Vagina (tissue), 2 donors: Measurements from ENCODE around the gene PRELID1. TPM values are rescaled to one million over a fixed set of nuclear protein-coding genes. Genes with fewer than 3 reads are reported as not detected.

Experiments used
- DNase-seq, 2 donors: peaks; one replicate each; pipeline ENCODE4 v3.0.0-alpha.2; 2017; ENCODE audit errors: extremely low spot score in 2 of 2
- H3K27ac ChIP-seq: fragments of 200-600 bp; sonication (generic); one replicate; pipeline ENCODE4 v1.5.1; 2019
- H3K27me3 ChIP-seq: fragments of 200-600 bp; sonication (generic); one replicate; pipeline ENCODE4 v1.5.1; 2019
- H3K36me3 ChIP-seq, 2 donors: fragments of 200-600 bp; sonication (generic); one replicate each; pipeline ENCODE4 v1.5.1; 2017 to 2019
- H3K4me1 ChIP-seq: fragments of 200-600 bp; sonication (generic); one replicate; pipeline ENCODE4 v1.5.1; 2019
- H3K4me3 ChIP-seq, 2 donors: fragments of 200-600 bp; sonication (generic); 1 replicate in 1 of 2; 2 replicates in 1 of 2; pipeline ENCODE4 v1.5.1; 2016 to 2019
- H3K9me3 ChIP-seq: fragments of 200-600 bp; sonication (generic); one replicate; pipeline ENCODE4 v1.5.1; 2019
- POLR2A ChIP-seq, 2 donors: fragments of 450-650 bp; IDR thresholded peaks; one replicate each; pipeline ENCODE4 v1.6.1; 2017; ENCODE audit warnings: antibody characterized with exemption in 2 of 2, mild to moderate bottlenecking in 2 of 2, moderate library complexity in 2 of 2
- POLR2AphosphoS5 ChIP-seq, 2 donors: sonication (generic); formaldehyde crosslinking; IDR thresholded peaks; one replicate each; pipeline ENCODE4 v1.9.0; 2017; ENCODE audit warnings: antibody characterized with exemption in 2 of 2, mild to moderate bottlenecking in 2 of 2, low read depth in 1 of 2; ENCODE audit not compliant: insufficient read depth in 1 of 2
- intact Hi-C: fragments of 100-400 bp; cut with DNase I; formaldehyde crosslinking; loops from one replicate; pipeline ENCODE4 v1.15.1; 2023
- total RNA-seq: library from RNA; depleted of rRNA; stranded (reverse); fragments of >200 nt; gene quantifications from one replicate; pipeline ENCODE4 v1.2.3, GENCODE V29; 2016
- TF ChIP-seq, protein P1 (sequence below), 3 experiments: fragments of 450-650 bp in 2 of 3; fragments of 200-600 bp in 1 of 3; sonication (generic) in 1 of 3; IDR thresholded peaks; one replicate each; pipeline ENCODE4 v1.5.1; 2017 to 2019; ENCODE audit warnings: antibody characterized with exemption in 3 of 3, mild to moderate bottlenecking in 2 of 3, moderate library complexity in 2 of 3

Gene PRELID1
- total RNA-seq, 1 donor from 2014 or later: 93.3 TPM

GRCh38 chr5:177327539-177328522 lies 24.2 kb downstream of the PRELID1 start:
- H3K4me3 ChIP-seq: no peak overlapping the region
- TF ChIP-seq POLR2AphosphoS5 (IDR thresholded peaks at IDR 0.05; ENCODE audit: insufficient read depth in 1 of 2, low read depth in 1 of 2): no peak
- TF ChIP-seq POLR2A (IDR thresholded peaks at IDR 0.05): no peak
- TF ChIP-seq, protein P1, sequence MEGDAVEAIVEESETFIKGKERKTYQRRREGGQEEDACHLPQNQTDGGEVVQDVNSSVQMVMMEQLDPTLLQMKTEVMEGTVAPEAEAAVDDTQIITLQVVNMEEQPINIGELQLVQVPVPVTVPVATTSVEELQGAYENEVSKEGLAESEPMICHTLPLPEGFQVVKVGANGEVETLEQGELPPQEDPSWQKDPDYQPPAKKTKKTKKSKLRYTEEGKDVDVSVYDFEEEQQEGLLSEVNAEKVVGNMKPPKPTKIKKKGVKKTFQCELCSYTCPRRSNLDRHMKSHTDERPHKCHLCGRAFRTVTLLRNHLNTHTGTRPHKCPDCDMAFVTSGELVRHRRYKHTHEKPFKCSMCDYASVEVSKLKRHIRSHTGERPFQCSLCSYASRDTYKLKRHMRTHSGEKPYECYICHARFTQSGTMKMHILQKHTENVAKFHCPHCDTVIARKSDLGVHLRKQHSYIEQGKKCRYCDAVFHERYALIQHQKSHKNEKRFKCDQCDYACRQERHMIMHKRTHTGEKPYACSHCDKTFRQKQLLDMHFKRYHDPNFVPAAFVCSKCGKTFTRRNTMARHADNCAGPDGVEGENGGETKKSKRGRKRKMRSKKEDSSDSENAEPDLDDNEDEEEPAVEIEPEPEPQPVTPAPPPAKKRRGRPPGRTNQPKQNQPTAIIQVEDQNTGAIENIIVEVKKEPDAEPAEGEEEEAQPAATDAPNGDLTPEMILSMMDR (IDR thresholded peaks at IDR 0.05): no peak
- no peak overlapping the region for H3K27ac ChIP-seq
- H3K9me3 ChIP-seq: no peaks in the 10 kb centered on the region
- peaks cover 5% of the 10 kb centered on the region for H3K4me1 ChIP-seq
- peaks cover 0 to 30% of the 10 kb centered on the region in 2 donors for H3K36me3 ChIP-seq
- H3K27me3 ChIP-seq: no peaks in the 10 kb centered on the region
- no peak for DNase-seq
- intact Hi-C loops: no loop called here

DNA sequence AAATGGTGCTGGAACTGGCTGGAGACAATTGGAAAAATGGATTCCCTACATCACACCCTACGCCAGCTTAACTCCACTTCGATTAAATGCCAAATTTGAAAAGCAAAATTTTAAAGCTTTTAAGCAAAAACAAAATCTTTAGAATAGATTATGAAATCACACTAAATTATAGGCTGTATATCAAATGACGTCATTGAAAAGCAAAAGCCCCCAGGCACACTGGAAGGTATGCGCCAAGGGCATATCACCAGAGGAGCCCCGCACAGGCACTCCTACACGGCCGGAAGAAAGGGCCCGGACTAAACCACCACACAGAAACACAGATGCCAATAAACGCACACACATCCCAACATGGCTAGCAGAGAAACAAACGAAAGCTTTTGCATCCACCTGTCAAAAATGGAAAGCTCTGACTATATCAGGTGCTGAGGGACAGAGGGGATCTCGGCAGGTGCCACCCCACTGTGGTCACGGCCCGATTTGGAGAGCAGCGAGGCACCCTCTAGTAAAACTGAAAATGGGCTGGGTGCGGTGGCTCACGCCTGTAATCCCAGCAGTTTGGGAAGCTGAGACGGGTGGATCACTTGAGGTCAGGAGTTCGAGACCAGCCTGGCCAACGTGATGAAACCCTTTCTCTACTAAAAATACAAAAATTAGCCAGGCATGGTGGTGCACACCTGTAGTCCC lies 25.1 kb downstream of the PRELID1 start:
- H3K9me3 ChIP-seq: no peaks in the 10 kb centered on the region
- no peak overlapping the region for H3K27ac ChIP-seq
- TF ChIP-seq, protein P1 (IDR thresholded peaks at IDR 0.05): no peak
- TF ChIP-seq POLR2AphosphoS5 (IDR thresholded peaks at IDR 0.05; ENCODE audit: insufficient read depth in 1 of 2, low read depth in 1 of 2) (no peak), POLR2A (IDR thresholded peaks at IDR 0.05) (no peak)
- H3K4me1 ChIP-seq: peaks cover 5% of the 10 kb centered on the region
- DNase-seq: no peak
- no peak overlapping the region for H3K4me3 ChIP-seq
- intact Hi-C loops: no loop called here
- no peaks in the 10 kb centered on the region for H3K27me3 ChIP-seq
- H3K36me3 ChIP-seq: peaks cover 0 to 38% of the 10 kb centered on the region in 2 donors

GRCh38 chr5:177329883-177330282 lies 26.3 kb downstream of the PRELID1 start:
- Histone ChIP-seq H3K4me1 (peaks cover 5% of the 10 kb centered on the region), H3K4me3 (no peak overlapping the region), H3K27ac (no peak overlapping the region), H3K36me3 (peaks cover under 1 to 50% of the 10 kb centered on the region in 2 donors), H3K27me3 (no peaks in the 10 kb centered on the region), H3K9me3 (no peaks in the 10 kb centered on the region)
- intact Hi-C loops: no loop called here
- no peak for DNase-seq
- no peak for TF ChIP-seq POLR2AphosphoS5 (IDR thresholded peaks at IDR 0.05; ENCODE audit: insufficient read depth in 1 of 2, low read depth in 1 of 2)
- TF ChIP-seq, protein P1 (IDR thresholded peaks at IDR 0.05): no peak
- TF ChIP-seq POLR2A (IDR thresholded peaks at IDR 0.05): no peak

- Histone ChIP-seq H3K27me3 (no peaks in the 10 kb centered on the region), H3K4me3 (no peak overlapping the region), H3K36me3 (peaks cover 6 to 61% of the 10 kb centered on the region in 2 donors), H3K9me3 (no peaks in the 10 kb centered on the region), H3K4me1 (peaks cover 5% of the 10 kb centered on the region), H3K27ac (no peak overlapping the region)
- no peak for DNase-seq
- TF ChIP-seq POLR2AphosphoS5 (IDR thresholded peaks at IDR 0.05; ENCODE audit: insufficient read depth in 1 of 2, low read depth in 1 of 2) (no peak), POLR2A (IDR thresholded peaks at IDR 0.05) (no peak)
- TF ChIP-seq, protein P1 (IDR thresholded peaks at IDR 0.05): no peak
- intact Hi-C loops: no loop called here
Measured at GRCh38 chr5:177330991-177331842, 27.6 kb downstream of the PRELID1 start.
